Thyroid gland (tissue), 4 donors: Measurements from ENCODE around the gene PHYKPL. TPM values are rescaled to one million over a fixed set of nuclear protein-coding genes. Genes with fewer than 3 reads are reported as not detected.
A peak's percentile ranks its signal among the peaks of the same experiment; 100 is the strongest.

Experiments
- DNase-seq, 2 donors: peaks; one replicate each; pipeline ENCODE4 v3.0.0-alpha.2; 2019
- H3K27ac ChIP-seq, 3 donors: fragments of 200-600 bp; sonication (generic); 1 replicate in 2 of 3; 2 replicates in 1 of 3; pipeline ENCODE4 v1.5.1; 2016 to 2019; ENCODE audit warnings: mild to moderate bottlenecking in 1 of 3, moderate library complexity in 1 of 3
- H3K27me3 ChIP-seq: fragments of 200-600 bp; sonication (generic); one replicate; pipeline ENCODE4 v1.5.1; 2019
- H3K36me3 ChIP-seq, 2 donors: fragments of 200-600 bp; sonication (generic); one replicate each; pipeline ENCODE4 v1.5.1; 2016 to 2019
- H3K4me1 ChIP-seq, 2 donors: fragments of 200-600 bp; sonication (generic); one replicate each; pipeline ENCODE4 v1.5.1; 2017 to 2019
- H3K4me3 ChIP-seq, 3 donors: fragments of 200-600 bp; sonication (generic); replicated peaks in 1 of 3; 1 replicate in 2 of 3; 2 replicates in 1 of 3; pipeline ENCODE4 v1.5.1; 2016; ENCODE audit warnings: mild to moderate bottlenecking in 1 of 3
- H3K9me3 ChIP-seq: fragments of 200-600 bp; sonication (generic); one replicate; pipeline ENCODE4 v1.5.1; 2017
- POLR2A ChIP-seq, 2 donors: fragments of 450-650 bp; IDR thresholded peaks; one replicate each; pipeline ENCODE4 v1.6.1; 2017; ENCODE audit warnings: antibody characterized with exemption in 2 of 2, mild to moderate bottlenecking in 2 of 2, moderate library complexity in 1 of 2
- WGBS, 2 donors: methylation state at CpG; one replicate each; pipeline ENCODE4 v1.1.5; 2017; 5-methylcytosine and 5-hydroxymethylcytosine counted together
- intact Hi-C: fragments of 100-400 bp; cut with DNase I; formaldehyde crosslinking; loops from one replicate; pipeline ENCODE4 v1.15.1; 2023
- total RNA-seq, 4 donors: library from RNA; depleted of rRNA; stranded (reverse); fragments of >200 nt; gene quantifications; one replicate each; pipeline ENCODE4 v1.2.3, GENCODE V29; 2016
- TF ChIP-seq, protein P1 (sequence below), 6 experiments: fragments of 200-600 bp in 3 of 6; fragments of 450-650 bp in 3 of 6; sonication (generic) in 3 of 6; IDR thresholded peaks; one replicate each; pipeline ENCODE4 v1.5.1; 2016 to 2019; ENCODE audit warnings: antibody characterized with exemption in 6 of 6, mild to moderate bottlenecking in 2 of 6, inconsistent platforms in 1 of 6, moderate library complexity in 1 of 6

The PHYKPL gene
- total RNA-seq, 4 donors from 2014 or later = 61.7 to 90.9 (median 76.0) TPM

DNA sequence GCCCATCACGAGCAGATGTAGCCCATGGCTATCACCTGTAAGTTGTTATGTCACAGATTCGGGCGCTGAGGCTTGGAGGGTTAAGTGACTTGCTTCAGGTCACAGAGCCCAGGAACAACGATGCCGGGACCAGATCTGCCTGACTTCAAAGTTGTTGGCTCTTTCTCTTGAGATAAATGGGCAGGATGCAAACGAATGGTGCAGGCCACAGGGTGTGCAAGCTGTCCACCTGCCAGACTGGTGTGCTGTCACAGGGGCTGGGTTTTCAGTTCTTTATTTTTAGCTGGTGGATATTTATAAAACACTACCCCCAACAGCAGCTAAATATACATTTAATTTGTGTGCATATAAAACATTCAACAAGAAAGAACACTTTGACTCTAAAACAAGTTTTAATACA lies 17.7 kb upstream of the PHYKPL start:
- 63 to 76% methylated on average over 4 to 5 of the region's 6 CpGs for WGBS, 2 donors
- no peak overlapping the region for H3K27ac ChIP-seq
- no peaks in the 10 kb centered on the region for H3K9me3 ChIP-seq
- H3K36me3 ChIP-seq = no peaks in the 10 kb centered on the region
- no peak for TF ChIP-seq POLR2A (IDR thresholded peaks at IDR 0.05)
- TF ChIP-seq, protein P1, sequence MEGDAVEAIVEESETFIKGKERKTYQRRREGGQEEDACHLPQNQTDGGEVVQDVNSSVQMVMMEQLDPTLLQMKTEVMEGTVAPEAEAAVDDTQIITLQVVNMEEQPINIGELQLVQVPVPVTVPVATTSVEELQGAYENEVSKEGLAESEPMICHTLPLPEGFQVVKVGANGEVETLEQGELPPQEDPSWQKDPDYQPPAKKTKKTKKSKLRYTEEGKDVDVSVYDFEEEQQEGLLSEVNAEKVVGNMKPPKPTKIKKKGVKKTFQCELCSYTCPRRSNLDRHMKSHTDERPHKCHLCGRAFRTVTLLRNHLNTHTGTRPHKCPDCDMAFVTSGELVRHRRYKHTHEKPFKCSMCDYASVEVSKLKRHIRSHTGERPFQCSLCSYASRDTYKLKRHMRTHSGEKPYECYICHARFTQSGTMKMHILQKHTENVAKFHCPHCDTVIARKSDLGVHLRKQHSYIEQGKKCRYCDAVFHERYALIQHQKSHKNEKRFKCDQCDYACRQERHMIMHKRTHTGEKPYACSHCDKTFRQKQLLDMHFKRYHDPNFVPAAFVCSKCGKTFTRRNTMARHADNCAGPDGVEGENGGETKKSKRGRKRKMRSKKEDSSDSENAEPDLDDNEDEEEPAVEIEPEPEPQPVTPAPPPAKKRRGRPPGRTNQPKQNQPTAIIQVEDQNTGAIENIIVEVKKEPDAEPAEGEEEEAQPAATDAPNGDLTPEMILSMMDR (IDR thresholded peaks at IDR 0.05) = no peak
- DNase-seq = no peak
- intact Hi-C loops = no loop called here
- no peaks in the 10 kb centered on the region for H3K27me3 ChIP-seq
- H3K4me1 ChIP-seq = peaks cover 6 to 17% of the 10 kb centered on the region in 2 donors
- H3K4me3 ChIP-seq = no peak overlapping the region

DNA sequence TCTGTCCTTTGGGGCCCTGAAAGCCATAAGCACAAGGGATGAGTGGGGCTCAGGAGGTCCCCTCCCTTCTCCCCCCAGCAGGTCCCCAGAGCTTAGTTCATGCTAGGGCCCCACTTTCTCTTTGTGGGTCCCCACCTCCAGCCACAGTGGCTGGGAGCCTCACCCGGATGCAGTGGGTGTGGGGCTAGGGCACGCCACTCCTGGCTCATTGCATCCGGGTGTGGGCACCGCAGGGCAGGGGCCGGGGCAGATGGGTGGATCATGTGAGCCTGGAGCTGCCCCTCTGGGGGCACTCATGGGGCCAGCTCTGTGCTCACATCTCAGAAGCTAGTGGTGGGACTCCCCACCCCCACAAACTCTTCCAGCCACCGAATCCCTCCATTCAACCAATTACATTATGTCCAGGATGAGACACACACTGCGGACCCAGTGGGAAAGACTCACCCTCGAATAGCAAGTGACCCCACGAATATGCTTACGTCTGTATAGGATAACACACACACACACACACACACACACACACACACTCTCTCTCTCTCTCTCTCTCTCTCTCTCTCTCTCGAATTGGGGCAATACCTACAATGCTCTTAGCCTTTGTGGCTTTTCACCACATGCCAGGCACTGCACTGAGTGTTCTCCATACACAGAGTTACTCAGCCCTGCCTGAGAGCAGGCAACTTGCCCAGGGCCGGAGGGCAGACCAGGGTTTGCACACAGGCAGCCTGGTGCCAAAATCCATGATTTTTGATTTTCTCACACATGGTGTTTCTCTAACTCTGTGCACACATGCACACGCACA lies 16.8 kb upstream of the PHYKPL start:
- TF ChIP-seq, protein P1 (IDR thresholded peaks at IDR 0.05) = no peak
- TF ChIP-seq POLR2A (IDR thresholded peaks at IDR 0.05) = peak in 1 of 2 donors; percentile 6
- H3K9me3 ChIP-seq = no peaks in the 10 kb centered on the region
- no peak overlapping the region for H3K4me3 ChIP-seq
- intact Hi-C loops = no loop called here
- 62 to 72% methylated on average over 7 to 12 of the region's 13 CpGs for WGBS, 2 donors
- no peaks in the 10 kb centered on the region for H3K27me3 ChIP-seq
- DNase-seq = peak; percentile 72 to 87
- peaks cover 6 to 17% of the 10 kb centered on the region in 2 donors for H3K4me1 ChIP-seq
- peak overlapping the region in 2 of 3 donors; percentile 49 to 57 for H3K27ac ChIP-seq
- H3K36me3 ChIP-seq = no peaks in the 10 kb centered on the region

DNA sequence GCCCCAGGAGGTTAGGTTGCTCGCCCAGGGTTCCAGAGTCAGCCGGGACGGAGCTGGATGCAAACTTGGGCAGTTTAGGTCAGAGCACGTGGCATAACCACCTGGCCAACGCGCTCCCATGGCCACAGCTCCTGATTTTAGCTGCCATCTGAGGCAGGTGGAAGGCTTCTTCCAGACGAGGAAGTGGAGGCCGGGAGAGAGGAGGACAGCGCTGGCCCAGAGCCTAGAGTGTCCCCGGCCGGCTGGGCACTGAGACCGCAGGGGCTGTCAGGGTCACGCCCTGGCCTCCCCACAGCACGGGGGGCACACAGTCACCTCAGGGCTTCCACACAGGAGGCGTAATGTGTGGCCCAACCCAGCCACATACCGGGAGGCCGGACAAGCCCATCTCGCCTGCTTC lies 16.1 kb upstream of the PHYKPL start:
- H3K9me3 ChIP-seq = no peaks in the 10 kb centered on the region
- WGBS, 2 donors = 88 to 97% methylated on average over 6 to 14 of the region's 18 CpGs
- no peak for DNase-seq
- H3K27me3 ChIP-seq = no peaks in the 10 kb centered on the region
- H3K36me3 ChIP-seq = no peaks in the 10 kb centered on the region
- intact Hi-C loops = no loop called here
- no peak overlapping the region for H3K4me3 ChIP-seq
- no peak for TF ChIP-seq POLR2A (IDR thresholded peaks at IDR 0.05)
- TF ChIP-seq, protein P1 (IDR thresholded peaks at IDR 0.05) = no peak
- H3K27ac ChIP-seq = peak overlapping the region in 1 of 3 donors; percentile 57
- H3K4me1 ChIP-seq = peaks cover 6 to 17% of the 10 kb centered on the region in 2 donors

DNA sequence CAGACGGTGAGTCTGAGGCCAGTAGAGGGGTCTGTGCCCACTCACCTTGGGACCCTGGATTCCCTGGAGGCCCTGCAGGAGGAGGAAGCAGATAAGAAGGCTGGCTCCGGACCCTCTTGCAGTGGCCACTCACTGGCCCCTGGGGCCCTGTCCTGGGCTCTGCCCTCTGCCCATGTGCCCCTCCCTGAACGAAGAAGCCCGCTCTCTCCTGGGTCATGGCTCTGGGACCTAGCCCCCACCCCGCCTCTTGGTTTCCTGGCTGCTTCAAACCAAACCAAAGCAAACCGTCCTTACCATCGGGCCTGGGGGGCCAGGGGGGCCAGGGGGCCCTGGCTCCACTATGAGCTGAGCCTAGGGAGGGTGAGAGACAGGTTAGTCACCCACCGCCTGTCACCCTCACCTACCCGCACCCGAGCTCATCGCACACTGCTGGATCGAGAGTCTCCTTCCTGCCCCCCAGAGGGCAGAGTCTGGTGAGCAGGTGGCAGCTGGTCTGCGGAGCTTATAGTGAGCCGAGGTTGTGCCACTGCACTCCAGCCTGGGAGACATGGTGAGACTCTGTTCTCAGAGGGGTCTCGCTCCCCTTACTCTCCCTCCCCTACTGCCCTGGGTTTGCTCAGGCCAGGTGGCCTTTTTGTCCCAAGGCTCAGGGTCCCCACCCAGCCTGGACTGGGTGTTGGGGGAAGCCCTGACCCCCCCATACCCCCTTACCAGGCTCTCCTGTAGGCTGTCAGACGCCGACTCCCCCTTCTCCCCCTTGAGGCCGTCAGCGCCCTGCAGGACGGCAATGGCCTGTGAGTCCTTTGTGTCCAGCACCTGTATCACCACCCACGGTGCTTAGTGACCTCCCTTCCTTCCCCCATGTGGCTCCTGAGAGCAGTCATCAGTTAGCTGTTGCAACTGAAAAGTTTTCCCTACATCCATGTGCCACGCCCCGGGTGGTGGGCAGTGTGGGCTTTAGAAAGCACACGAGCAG lies 15.2 kb upstream of the PHYKPL start:
- Histone ChIP-seq H3K4me1 (peaks cover 6 to 17% of the 10 kb centered on the region in 2 donors), H3K4me3 (no peak overlapping the region), H3K27ac (no peak overlapping the region), H3K36me3 (no peaks in the 10 kb centered on the region), H3K9me3 (no peaks in the 10 kb centered on the region), H3K27me3 (no peaks in the 10 kb centered on the region)
- intact Hi-C loops = no loop called here
- TF ChIP-seq, protein P1 (IDR thresholded peaks at IDR 0.05) = no peak
- no peak for TF ChIP-seq POLR2A (IDR thresholded peaks at IDR 0.05)
- WGBS, 2 donors = 80 to 83% methylated on average over 12 to 22 of the region's 24 CpGs
- no peak for DNase-seq
